K562 (cell line): ENCODE measurements around the gene GLE1. TPM values are rescaled to one million over a fixed set of nuclear protein-coding genes. Genes with fewer than 3 reads are reported as not detected.

Source experiments
- FOXK2 ChIP-seq, 2 experiments: fragments of 450-650 bp; IDR thresholded peaks in 1 of 2; conservative IDR thresholded peaks in 1 of 2; 2 replicates each; pipeline ENCODE4 v1.6.1; 2016; ENCODE audit warnings: low read depth in 2 of 2, mild to moderate bottlenecking in 1 of 2
- JUN ChIP-seq, 2 experiments: sonication (generic) in 1 of 2; formaldehyde crosslinking in 1 of 2; IDR thresholded peaks; 2 replicates each; pipeline versions ENCODE4 v1.6.1 to v1.8.0; 2012 to 2022; ENCODE audit warnings: borderline replicate concordance in 2 of 2, mild to moderate bottlenecking in 2 of 2, improper control_type of control experiment in 1 of 2, low read depth in 1 of 2, low read length in 1 of 2, missing genetic modification reagents in 1 of 2
- MYC ChIP-seq, 2 experiments: fragments of 250-450 bp in 1 of 2; sonication (Bioruptor Pico) in 1 of 2; IDR thresholded peaks; 2 replicates each; pipeline versions ENCODE4 v1.5.1 to v1.6.1; 2012 to 2021; ENCODE audit warnings: low read depth in 2 of 2, borderline replicate concordance in 1 of 2, improper control_type of control experiment in 1 of 2, low read length in 1 of 2, mild to moderate bottlenecking in 1 of 2, moderate library complexity in 1 of 2
- polyA plus RNA-seq, 8 experiments: library from polyadenylated mRNA; depleted of rRNA in 4 of 8; stranded (reverse) in 5 of 8; unstranded in 3 of 8; fragments of >200 nt; fragmentation: Nextera tagmentation in 2 of 8; fragmentation: Illumina TruSeq in 1 of 8; extraction: Ambion mirVana in 2 of 8; extraction: Trizol in 1 of 8; gene quantifications; 2 replicates each; pipeline versions ENCODE4 v1.2.1 to v1.2.3, GENCODE V29; 2011 to 2014; ENCODE audit warnings: inconsistent platforms in 1 of 8, missing spikeins in 1 of 8
- total RNA-seq, 7 experiments: library from RNA; depleted of rRNA in 6 of 7; stranded (reverse); fragments of >200 nt in 6 of 7; fragmentation: Illumina TruSeq in 2 of 7; extraction: Trizol in 2 of 7; gene quantifications; 2 replicates each; pipeline versions ENCODE4 v1.2.1 to v1.2.3, GENCODE V29; 2011 to 2021; ENCODE audit warnings: low replicate concordance in 1 of 7
- TF ChIP-seq, protein P1 (sequence below): fragments of 450-650 bp; IDR thresholded peaks from 2 replicates; pipeline ENCODE4 v1.6.1; 2016; ENCODE audit warnings: low read depth

GLE1 gene
- total and polyA plus RNA-seq, 9 of the 15 experiments (the other 6 are each of a cell fraction or from before 2014, with no cell fraction given), result 15.9 to 44.8 (median 37.6) TPM

DNA sequence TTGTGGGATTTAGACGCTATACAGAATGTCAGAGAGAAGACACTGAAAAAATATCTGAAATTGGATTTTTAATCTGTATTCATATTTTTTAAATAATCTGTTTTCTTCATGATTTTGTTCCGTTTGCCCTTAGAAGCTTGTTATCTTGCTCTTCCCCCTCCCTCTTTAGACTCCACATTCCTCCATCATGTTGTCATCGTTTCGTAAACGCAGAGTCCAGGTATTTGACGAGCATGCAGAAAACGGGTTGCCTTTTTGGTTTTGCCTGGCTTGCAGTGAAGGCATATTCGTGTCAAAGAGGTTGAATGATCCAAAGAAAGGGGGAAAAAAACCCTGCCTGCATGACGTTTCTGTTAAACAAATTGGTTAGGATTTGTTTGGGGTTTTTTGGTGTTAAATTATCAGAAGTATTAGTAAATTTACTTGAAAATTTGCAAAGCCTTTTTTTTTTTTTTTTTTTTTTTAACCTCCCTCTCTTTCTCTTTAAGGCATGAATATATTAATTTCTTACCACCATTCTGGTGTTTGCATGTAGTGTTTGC is 50.7 kb downstream of the GLE1 start (continued):
- TF ChIP-seq, protein P1, sequence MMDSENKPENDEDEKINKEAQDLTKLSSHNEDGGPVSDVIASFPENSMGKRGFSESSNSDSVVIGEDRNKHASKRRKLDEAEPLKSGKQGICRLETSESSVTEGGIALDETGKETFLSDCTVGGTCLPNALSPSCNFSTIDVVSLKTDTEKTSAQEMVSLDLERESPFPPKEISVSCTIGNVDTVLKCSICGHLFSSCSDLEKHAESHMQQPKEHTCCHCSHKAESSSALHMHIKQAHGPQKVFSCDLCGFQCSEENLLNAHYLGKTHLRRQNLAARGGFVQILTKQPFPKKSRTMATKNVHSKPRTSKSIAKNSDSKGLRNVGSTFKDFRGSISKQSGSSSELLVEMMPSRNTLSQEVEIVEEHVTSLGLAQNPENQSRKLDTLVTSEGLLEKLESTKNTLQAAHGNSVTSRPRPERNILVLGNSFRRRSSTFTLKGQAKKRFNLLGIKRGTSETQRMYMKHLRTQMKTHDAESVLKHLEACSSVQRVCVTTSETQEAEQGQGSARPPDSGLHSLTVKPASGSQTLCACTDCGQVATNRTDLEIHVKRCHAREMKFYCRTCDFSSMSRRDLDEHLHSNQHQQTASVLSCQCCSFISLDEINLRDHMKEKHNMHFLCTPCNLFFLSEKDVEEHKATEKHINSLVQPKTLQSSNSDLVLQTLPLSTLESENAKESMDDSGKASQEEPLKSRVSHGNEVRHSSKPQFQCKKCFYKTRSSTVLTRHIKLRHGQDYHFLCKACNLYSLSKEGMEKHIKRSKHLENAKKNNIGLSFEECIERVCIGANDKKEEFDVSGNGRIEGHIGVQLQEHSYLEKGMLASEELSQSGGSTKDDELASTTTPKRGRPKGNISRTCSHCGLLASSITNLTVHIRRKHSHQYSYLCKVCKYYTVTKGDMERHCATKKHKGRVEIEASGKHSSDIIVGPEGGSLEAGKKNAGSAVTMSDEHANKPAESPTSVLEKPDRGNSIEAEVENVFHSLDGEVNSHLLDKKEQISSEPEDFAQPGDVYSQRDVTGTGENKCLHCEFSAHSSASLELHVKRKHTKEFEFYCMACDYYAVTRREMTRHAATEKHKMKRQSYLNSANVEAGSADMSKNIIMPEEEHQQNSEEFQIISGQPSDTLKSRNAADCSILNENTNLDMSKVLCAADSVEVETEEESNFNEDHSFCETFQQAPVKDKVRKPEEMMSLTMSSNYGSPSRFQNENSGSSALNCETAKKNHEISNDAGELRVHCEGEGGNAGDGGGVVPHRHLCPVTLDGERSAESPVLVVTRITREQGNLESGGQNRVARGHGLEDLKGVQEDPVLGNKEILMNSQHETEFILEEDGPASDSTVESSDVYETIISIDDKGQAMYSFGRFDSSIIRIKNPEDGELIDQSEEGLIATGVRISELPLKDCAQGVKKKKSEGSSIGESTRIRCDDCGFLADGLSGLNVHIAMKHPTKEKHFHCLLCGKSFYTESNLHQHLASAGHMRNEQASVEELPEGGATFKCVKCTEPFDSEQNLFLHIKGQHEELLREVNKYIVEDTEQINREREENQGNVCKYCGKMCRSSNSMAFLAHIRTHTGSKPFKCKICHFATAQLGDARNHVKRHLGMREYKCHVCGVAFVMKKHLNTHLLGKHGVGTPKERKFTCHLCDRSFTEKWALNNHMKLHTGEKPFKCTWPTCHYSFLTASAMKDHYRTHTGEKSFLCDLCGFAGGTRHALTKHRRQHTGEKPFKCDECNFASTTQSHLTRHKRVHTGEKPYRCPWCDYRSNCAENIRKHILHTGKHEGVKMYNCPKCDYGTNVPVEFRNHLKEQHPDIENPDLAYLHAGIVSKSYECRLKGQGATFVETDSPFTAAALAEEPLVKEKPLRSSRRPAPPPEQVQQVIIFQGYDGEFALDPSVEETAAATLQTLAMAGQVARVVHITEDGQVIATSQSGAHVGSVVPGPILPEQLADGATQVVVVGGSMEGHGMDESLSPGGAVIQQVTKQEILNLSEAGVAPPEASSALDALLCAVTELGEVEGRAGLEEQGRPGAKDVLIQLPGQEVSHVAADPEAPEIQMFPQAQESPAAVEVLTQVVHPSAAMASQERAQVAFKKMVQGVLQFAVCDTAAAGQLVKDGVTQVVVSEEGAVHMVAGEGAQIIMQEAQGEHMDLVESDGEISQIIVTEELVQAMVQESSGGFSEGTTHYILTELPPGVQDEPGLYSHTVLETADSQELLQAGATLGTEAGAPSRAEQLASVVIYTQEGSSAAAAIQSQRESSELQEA, result no peak
- TF ChIP-seq FOXK2 (conservative IDR thresholded peaks at IDR 0.05 in 1 of 2, IDR thresholded peaks at IDR 0.05 in 1 of 2; ENCODE audit: low read depth in 2 of 2) (0 out of 4 replicates have a peak, but pooled peaks of 1 of the 2 experiments have one; percentile 29), MYC (IDR thresholded peaks at IDR 0.05; ENCODE audit: low read depth, low read length) (no peak), MYC (CRISPR knock-in tag; IDR thresholded peaks at IDR 0.05; ENCODE audit: borderline replicate concordance, low read depth) (no peak), JUN (IDR thresholded peaks at IDR 0.05; ENCODE audit: borderline replicate concordance, low read depth, low read length) (0 out of 2 replicates have a peak, but pooled peaks have one; percentile 31), JUN (CRISPR knock-in tag; IDR thresholded peaks at IDR 0.05; ENCODE audit: borderline replicate concordance) (no peak)
